Measurements from ENCODE around the gene COP1.
"Not testable (repeated sequence)": the region's sequence is repeated elsewhere in the genome, so short reads cannot be mapped to it uniquely, and the experiment has no call there.

Gene COP1

DNA sequence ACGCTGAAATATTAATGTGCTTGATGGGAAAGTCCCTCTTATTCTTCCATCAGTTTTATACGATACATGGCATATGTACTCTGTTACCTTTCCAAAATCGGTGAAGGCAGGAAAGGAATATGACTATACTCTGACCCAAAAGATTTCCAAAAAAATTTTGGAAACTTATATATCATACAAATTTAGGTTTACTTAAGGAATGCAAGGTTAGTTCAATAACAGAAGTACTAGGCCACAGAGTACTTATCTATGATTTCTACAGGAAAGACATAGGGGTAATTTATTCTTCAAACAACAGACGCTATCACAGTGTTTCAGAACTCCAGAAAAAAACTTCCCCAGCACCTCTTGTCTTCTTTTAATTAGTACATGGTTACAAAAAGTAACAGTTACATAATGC is 84.8 kb downstream of the COP1 start:
- no peak overlapping the region for H3K4me3 Mint-ChIP-seq
- H3K9me3 Mint-ChIP-seq (ENCODE audit: low read depth) = peaks cover 15% of the 10 kb centered on the region
- no peaks in the 10 kb centered on the region for H3K27me3 Mint-ChIP-seq
- no peak overlapping the region for H3K27ac Mint-ChIP-seq
- H3K4me1 Mint-ChIP-seq (ENCODE audit: low read depth) = peaks cover 3% of the 10 kb centered on the region
- peaks cover 34% of the 10 kb centered on the region for H3K36me3 Mint-ChIP-seq

GRCh38 chr1:176119549-176119948 is 87.5 kb downstream of the COP1 start:
- Mint-ChIP-seq H3K4me1 (ENCODE audit: low read depth) (peaks cover 3% of the 10 kb centered on the region), H3K9me3 (ENCODE audit: low read depth) (peaks cover 10% of the 10 kb centered on the region), H3K27me3 (no peaks in the 10 kb centered on the region), H3K4me3 (no peak overlapping the region), H3K36me3 (peaks cover 20% of the 10 kb centered on the region), H3K27ac (no peak overlapping the region)

DNA sequence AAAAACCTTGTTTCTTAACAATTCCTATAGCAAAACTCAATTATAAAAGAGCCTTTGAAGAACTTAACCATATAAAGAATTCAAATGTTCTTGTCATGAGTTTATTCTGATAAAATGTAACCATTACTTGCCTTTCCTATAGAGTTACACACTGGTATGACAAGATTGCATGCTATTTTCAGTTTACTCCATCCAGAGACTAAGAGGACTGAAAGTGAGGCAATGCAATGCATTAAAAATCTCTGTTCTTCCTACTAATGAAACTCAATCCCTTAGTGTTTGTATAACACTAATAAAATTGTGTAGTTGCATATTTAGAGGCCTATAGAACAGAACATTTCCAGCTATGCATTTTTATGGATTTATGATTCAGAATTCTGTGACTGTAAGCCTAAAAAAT is 88.1 kb downstream of the COP1 start:
- Mint-ChIP-seq H3K36me3 (peaks cover 19% of the 10 kb centered on the region), H3K27me3 (no peaks in the 10 kb centered on the region), H3K9me3 (ENCODE audit: low read depth) (peaks cover 6% of the 10 kb centered on the region), H3K4me3 (no peak overlapping the region), H3K27ac (no peak overlapping the region), H3K4me1 (ENCODE audit: low read depth) (peaks cover 5% of the 10 kb centered on the region)

- Mint-ChIP-seq H3K9me3 (ENCODE audit: low read depth) (no peaks in the 10 kb centered on the region), H3K36me3 (peaks cover 37% of the 10 kb centered on the region), H3K27ac (no peak overlapping the region), H3K27me3 (no peaks in the 10 kb centered on the region), H3K4me1 (ENCODE audit: low read depth) (peaks cover 12% of the 10 kb centered on the region), H3K4me3 (no peak overlapping the region)
Measured at GRCh38 chr1:176111835-176112234, 95.3 kb downstream of the COP1 start.

- Mint-ChIP-seq H3K4me3 (no peak overlapping the region), H3K36me3 (peaks cover 38% of the 10 kb centered on the region), H3K9me3 (ENCODE audit: low read depth) (no peaks in the 10 kb centered on the region), H3K4me1 (ENCODE audit: low read depth) (peaks cover 12% of the 10 kb centered on the region), H3K27me3 (no peaks in the 10 kb centered on the region), H3K27ac (peak overlapping the region; percentile 42)
Measured at GRCh38 chr1:176110203-176110602, 96.9 kb downstream of the COP1 start.

GRCh38 chr1:176102768-176103350 is 104.2 kb downstream of the COP1 start:
- no peaks in the 10 kb centered on the region for H3K9me3 Mint-ChIP-seq (ENCODE audit: low read depth)
- H3K4me1 Mint-ChIP-seq (ENCODE audit: low read depth) = peaks cover 7% of the 10 kb centered on the region
- H3K4me3 Mint-ChIP-seq = no peak overlapping the region
- H3K36me3 Mint-ChIP-seq = peaks cover 24% of the 10 kb centered on the region
- H3K27me3 Mint-ChIP-seq = no peaks in the 10 kb centered on the region
- H3K27ac Mint-ChIP-seq = no peak overlapping the region

GRCh38 chr1:176101951-176102642 is 105.0 kb downstream of the COP1 start:
- Mint-ChIP-seq H3K9me3 (ENCODE audit: low read depth) (no peaks in the 10 kb centered on the region), H3K27ac (peak overlapping the region; percentile 11), H3K36me3 (peaks cover 26% of the 10 kb centered on the region), H3K4me1 (ENCODE audit: low read depth) (peaks cover 7% of the 10 kb centered on the region), H3K27me3 (no peaks in the 10 kb centered on the region), H3K4me3 (no peak overlapping the region)

GRCh38 chr1:176098560-176098959 is 108.5 kb downstream of the COP1 start:
- Mint-ChIP-seq H3K4me1 (ENCODE audit: low read depth) (peaks cover 7% of the 10 kb centered on the region), H3K4me3 (no peak overlapping the region), H3K36me3 (peaks cover 27% of the 10 kb centered on the region), H3K27me3 (no peaks in the 10 kb centered on the region), H3K27ac (no peak overlapping the region), H3K9me3 (ENCODE audit: low read depth) (no peaks in the 10 kb centered on the region)

DNA sequence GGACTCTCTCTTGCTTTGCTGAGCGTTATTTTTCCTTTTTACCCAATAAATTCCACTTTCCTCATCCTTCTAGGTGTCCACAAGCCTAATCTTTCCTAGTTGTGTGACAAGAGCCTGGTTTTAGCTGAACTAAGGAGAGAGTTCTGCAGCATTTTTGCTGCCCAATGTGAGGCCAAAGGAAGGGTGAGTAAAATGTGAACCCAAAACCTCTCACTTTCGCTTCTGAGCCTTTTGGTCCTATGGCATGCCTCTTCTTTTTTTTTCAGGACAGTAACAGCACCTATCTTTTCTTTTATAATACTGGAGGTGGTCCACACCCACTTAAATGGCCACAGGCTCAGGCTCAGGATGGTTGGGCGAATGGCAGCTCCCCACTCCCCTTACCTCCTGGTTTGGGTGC is 111.1 kb downstream of the COP1 start:
- Mint-ChIP-seq H3K27ac (no peak overlapping the region), H3K36me3 (peaks cover 19% of the 10 kb centered on the region), H3K4me3 (no peak overlapping the region), H3K9me3 (ENCODE audit: low read depth) (no peaks in the 10 kb centered on the region), H3K27me3 (no peaks in the 10 kb centered on the region), H3K4me1 (ENCODE audit: low read depth) (no peaks in the 10 kb centered on the region)

DNA sequence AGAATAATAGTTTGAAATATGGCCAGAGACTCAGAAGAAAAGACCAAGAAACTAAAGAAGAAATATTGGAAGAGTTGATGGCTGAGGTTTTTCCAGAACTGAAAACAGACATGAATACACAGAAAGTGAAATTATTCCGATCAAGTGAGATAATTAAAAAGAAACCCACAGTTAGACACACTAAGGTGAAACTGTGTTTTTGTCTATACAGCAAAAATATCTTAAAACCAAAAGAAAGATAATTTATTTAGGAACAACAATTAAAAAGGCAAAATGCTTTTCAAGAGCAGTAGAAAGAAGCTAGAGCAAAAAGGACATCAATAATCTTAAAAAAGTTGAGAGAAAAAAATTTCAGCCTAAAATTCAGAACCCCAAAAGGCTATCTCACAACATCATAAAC is 116.3 kb downstream of the COP1 start:
- Mint-ChIP-seq H3K27ac (no peak overlapping the region), H3K4me3 (no peak overlapping the region), H3K9me3 (ENCODE audit: low read depth) (no peaks in the 10 kb centered on the region), H3K36me3 (peaks cover 22% of the 10 kb centered on the region), H3K4me1 (ENCODE audit: low read depth) (peaks cover 6% of the 10 kb centered on the region), H3K27me3 (no peaks in the 10 kb centered on the region)

- H3K4me3 Mint-ChIP-seq; H3K27ac Mint-ChIP-seq; H3K9me3 Mint-ChIP-seq (ENCODE audit: low read depth); H3K4me1 Mint-ChIP-seq (ENCODE audit: low read depth); H3K27me3 Mint-ChIP-seq: not testable (repeated sequence)
- H3K36me3 Mint-ChIP-seq = peaks cover 27% of the 10 kb centered on the region
Measured at GRCh38 chr1:176087746-176088145, 119.3 kb downstream of the COP1 start.

GRCh38 chr1:176073524-176074157 is 133.4 kb downstream of the COP1 start:
- no peak overlapping the region for H3K27ac Mint-ChIP-seq

DNA sequence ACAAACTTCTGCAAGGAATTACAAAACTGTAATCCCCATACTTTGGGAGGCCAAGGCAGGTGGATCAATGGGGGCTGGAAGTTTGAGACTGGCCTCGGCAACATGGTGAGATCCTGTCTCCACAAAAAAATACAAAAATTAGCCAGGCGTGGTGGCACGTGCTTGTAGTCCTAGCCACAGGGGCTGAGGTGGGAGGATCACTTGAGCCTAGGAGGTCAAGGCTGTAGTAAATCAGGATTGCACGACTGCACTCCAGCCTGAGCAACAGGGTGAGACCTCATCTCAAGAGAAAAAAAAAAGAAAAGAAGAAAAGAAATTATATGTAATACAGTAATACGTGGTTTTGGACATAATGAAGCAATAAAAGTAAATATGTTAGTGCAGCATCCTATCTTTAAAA is 138.2 kb downstream of the COP1 start:
- H3K36me3 Mint-ChIP-seq = peaks cover 33% of the 10 kb centered on the region
- no peak overlapping the region for H3K27ac Mint-ChIP-seq

More at GRCh38 chr1:176073524-176074157, 133.4 kb downstream of the COP1 start:
- Mint-ChIP-seq H3K4me3 (no peak overlapping the region), H3K36me3 (peaks cover 46% of the 10 kb centered on the region), H3K9me3 (ENCODE audit: low read depth) (peaks cover 9% of the 10 kb centered on the region), H3K4me1 (ENCODE audit: low read depth) (peaks cover 10% of the 10 kb centered on the region), H3K27me3 (no peaks in the 10 kb centered on the region)

GRCh38 chr1:176068256-176068655 is 138.8 kb downstream of the COP1 start:
- no peak overlapping the region for H3K27ac Mint-ChIP-seq
- H3K4me1 Mint-ChIP-seq (ENCODE audit: low read depth) = peaks cover 10% of the 10 kb centered on the region
- no peaks in the 10 kb centered on the region for H3K27me3 Mint-ChIP-seq

More for the DNA sequence above, 138.2 kb downstream of the COP1 start:
- no peaks in the 10 kb centered on the region for H3K9me3 Mint-ChIP-seq (ENCODE audit: low read depth)
- peaks cover 8% of the 10 kb centered on the region for H3K4me1 Mint-ChIP-seq (ENCODE audit: low read depth)
- H3K27me3 Mint-ChIP-seq = no peaks in the 10 kb centered on the region
- no peak overlapping the region for H3K4me3 Mint-ChIP-seq

DNA sequence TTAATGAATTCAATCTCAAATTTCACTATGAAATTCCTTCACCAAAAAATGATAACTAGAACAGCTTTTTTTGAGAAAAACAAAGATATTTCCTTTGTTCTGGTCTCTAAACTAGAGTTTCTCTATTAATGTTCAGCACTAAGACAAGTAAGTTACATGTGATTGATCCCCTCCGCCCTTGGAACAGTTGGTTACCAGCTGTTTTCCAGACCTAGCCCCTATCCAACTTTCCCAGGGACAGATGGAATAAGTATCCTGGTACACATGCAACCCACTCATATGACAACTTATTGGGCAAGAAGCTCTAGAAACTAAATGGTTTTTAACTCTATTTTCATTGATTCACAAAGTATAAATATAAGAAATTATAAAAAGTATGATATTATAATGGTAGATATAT is 140.4 kb downstream of the COP1 start:
- H3K27me3 Mint-ChIP-seq = no peaks in the 10 kb centered on the region
- no peak overlapping the region for H3K4me3 Mint-ChIP-seq
- no peak overlapping the region for H3K27ac Mint-ChIP-seq
- H3K4me1 Mint-ChIP-seq (ENCODE audit: low read depth) = peaks cover 11% of the 10 kb centered on the region
- no peaks in the 10 kb centered on the region for H3K9me3 Mint-ChIP-seq (ENCODE audit: low read depth)
- H3K36me3 Mint-ChIP-seq = peaks cover 31% of the 10 kb centered on the region

More at GRCh38 chr1:176068256-176068655, 138.8 kb downstream of the COP1 start:
- Mint-ChIP-seq H3K4me3 (no peak overlapping the region), H3K9me3 (ENCODE audit: low read depth) (no peaks in the 10 kb centered on the region), H3K36me3 (peaks cover 32% of the 10 kb centered on the region)

Measured in activated naive CD8-positive, alpha-beta T cell (primary cell).